ENCODE data around the gene FOSL1. TPM values are rescaled to one million over a fixed set of nuclear protein-coding genes. Genes with fewer than 3 reads are reported as not detected.

FOSL1 gene
- total RNA-seq, 1 experiment from 2014 or later = 20.5 TPM

GRCh38 chr11:65899356-65900124 is 648 bp downstream of the FOSL1 start (continued):
- TF ChIP-seq NFE2L1 (CRISPR knock-in tag; IDR thresholded peaks at IDR 0.05) (0 out of 2 replicates have a peak, but pooled peaks have one; percentile 20), FOXJ3 (CRISPR knock-in tag; IDR thresholded peaks at IDR 0.05; ENCODE audit: borderline replicate concordance) (no peak), JUN (CRISPR knock-in tag; IDR thresholded peaks at IDR 0.05) (no peak), HMGA2 (CRISPR knock-in tag; IDR thresholded peaks at IDR 0.05) (no peak), USF1 (CRISPR knock-in tag; IDR thresholded peaks at IDR 0.05) (peak; percentile 46; the same call in 1 of the 2 replicates), ATF2 (CRISPR knock-in tag; IDR thresholded peaks at IDR 0.05; ENCODE audit: borderline replicate concordance, low read depth) (no peak), IRF2 (CRISPR knock-in tag; IDR thresholded peaks at IDR 0.05; ENCODE audit: borderline replicate concordance, low read depth) (no peak), IRF1 (CRISPR knock-in tag; IDR thresholded peaks at IDR 0.05) (peak; percentile 30; the same call in 1 of the 2 replicates), SP1 (CRISPR knock-in tag; conservative IDR thresholded peaks at IDR 0.05) (peak; percentile 61; the same call in 1 of the 2 replicates), RELA (CRISPR knock-in tag; IDR thresholded peaks at IDR 0.05; ENCODE audit: borderline replicate concordance) (no peak), CREM (CRISPR knock-in tag; IDR thresholded peaks at IDR 0.05) (no peak), ZNF281 (CRISPR knock-in tag; IDR thresholded peaks at IDR 0.05) (no peak), FOXP1 (CRISPR knock-in tag; IDR thresholded peaks at IDR 0.05; ENCODE audit: borderline replicate concordance) (0 out of 2 replicates have a peak, but pooled peaks have one; percentile 17), TCF7 (CRISPR knock-in tag; IDR thresholded peaks at IDR 0.05; ENCODE audit: low read depth) (no peak), ZNF512 (CRISPR knock-in tag; IDR thresholded peaks at IDR 0.05; ENCODE audit: borderline replicate concordance) (no peak), ARID4B (CRISPR knock-in tag; IDR thresholded peaks at IDR 0.05; ENCODE audit: borderline replicate concordance) (peak; percentile 45; the same call in 1 of the 2 replicates), MAX (CRISPR knock-in tag; IDR thresholded peaks at IDR 0.05) (peak; percentile 95)
- TF ChIP-seq, protein P1, sequence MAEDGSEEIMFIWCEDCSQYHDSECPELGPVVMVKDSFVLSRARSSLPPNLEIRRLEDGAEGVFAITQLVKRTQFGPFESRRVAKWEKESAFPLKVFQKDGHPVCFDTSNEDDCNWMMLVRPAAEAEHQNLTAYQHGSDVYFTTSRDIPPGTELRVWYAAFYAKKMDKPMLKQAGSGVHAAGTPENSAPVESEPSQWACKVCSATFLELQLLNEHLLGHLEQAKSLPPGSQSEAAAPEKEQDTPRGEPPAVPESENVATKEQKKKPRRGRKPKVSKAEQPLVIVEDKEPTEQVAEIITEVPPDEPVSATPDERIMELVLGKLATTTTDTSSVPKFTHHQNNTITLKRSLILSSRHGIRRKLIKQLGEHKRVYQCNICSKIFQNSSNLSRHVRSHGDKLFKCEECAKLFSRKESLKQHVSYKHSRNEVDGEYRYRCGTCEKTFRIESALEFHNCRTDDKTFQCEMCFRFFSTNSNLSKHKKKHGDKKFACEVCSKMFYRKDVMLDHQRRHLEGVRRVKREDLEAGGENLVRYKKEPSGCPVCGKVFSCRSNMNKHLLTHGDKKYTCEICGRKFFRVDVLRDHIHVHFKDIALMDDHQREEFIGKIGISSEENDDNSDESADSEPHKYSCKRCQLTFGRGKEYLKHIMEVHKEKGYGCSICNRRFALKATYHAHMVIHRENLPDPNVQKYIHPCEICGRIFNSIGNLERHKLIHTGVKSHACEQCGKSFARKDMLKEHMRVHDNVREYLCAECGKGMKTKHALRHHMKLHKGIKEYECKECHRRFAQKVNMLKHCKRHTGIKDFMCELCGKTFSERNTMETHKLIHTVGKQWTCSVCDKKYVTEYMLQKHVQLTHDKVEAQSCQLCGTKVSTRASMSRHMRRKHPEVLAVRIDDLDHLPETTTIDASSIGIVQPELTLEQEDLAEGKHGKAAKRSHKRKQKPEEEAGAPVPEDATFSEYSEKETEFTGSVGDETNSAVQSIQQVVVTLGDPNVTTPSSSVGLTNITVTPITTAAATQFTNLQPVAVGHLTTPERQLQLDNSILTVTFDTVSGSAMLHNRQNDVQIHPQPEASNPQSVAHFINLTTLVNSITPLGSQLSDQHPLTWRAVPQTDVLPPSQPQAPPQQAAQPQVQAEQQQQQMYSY (CRISPR knock-in tag; IDR thresholded peaks at IDR 0.05) = peak; percentile 48
- TF ChIP-seq, protein P2, sequence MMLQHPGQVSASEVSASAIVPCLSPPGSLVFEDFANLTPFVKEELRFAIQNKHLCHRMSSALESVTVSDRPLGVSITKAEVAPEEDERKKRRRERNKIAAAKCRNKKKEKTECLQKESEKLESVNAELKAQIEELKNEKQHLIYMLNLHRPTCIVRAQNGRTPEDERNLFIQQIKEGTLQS (CRISPR knock-in tag; conservative IDR thresholded peaks at IDR 0.05) = no peak
